ENCODE measurements around the gene KIF3B.
A peak's percentile ranks its signal among the peaks of the same experiment; 100 is the strongest.

The KIF3B gene

DNA sequence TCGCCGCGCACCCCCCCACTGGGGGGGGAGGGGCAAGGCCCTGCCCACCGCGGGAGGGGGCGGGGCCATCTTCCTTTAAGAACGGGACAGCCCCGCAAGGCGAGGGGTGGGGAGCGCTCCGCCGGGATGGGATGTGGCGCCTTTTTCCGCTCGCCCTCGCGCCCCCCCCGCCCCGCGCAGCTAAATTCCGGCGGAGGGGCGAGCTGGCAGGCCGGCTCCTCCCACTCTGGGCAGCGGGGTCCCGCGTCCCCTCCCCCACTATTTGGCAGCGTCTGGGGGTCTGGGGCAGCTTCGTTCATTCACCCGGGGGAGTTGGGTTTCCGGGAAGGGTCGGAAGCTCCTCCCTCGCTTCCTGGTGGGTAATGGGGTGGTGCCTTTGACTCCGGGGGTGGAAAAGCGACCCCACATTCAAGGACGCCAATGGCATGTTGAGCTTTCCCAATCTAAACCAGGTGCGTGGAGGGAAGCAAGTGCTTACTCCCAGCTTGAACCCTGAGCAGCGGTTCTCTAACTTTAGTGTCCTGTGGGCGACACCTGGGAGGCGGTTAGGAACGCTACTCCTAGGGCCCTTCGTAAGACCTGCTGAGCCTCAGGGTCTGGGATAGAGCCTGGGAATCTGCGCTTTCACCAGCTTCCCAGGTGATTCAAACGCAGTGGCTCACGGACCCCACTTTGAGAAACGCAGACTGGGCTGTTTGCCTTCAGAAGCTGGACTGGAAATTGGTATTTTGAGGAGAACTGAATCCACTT lies 81.6 kb downstream of the KIF3B start:
- DNase-seq = peak; percentile 55 to 67 (median 64)
- Histone ChIP-seq H3K27ac (ENCODE audit: insufficient read depth, low read length, poor library complexity, severe bottlenecking) (peak overlapping the region; percentile 81), H3K36me3 (ENCODE audit: control insufficient read depth, insufficient read depth, low read length) (no peaks in the 10 kb centered on the region), H3K4me3 (ENCODE audit: insufficient read depth, low read depth, low read length, poor library complexity, severe bottlenecking) (peak overlapping the region; percentile 82), H3K9me3 (ENCODE audit: control insufficient read depth, low read length) (no peaks in the 10 kb centered on the region), H3K4me1 (ENCODE audit: control insufficient read depth, insufficient read depth, low read length, poor library complexity, severe bottlenecking) (peaks cover 21% of the 10 kb centered on the region), H3K27me3 (replicated peaks; ENCODE audit: control insufficient read depth, insufficient read depth, low read length, poor library complexity, severe bottlenecking) (no peaks in the 10 kb centered on the region)

- Histone ChIP-seq H3K27me3 (replicated peaks; ENCODE audit: control insufficient read depth, insufficient read depth, low read length, poor library complexity, severe bottlenecking) (no peaks in the 10 kb centered on the region), H3K4me3 (ENCODE audit: insufficient read depth, low read depth, low read length, poor library complexity, severe bottlenecking) (peak overlapping the region; percentile 82), H3K27ac (ENCODE audit: insufficient read depth, low read length, poor library complexity, severe bottlenecking) (peak overlapping the region; percentile 81), H3K4me1 (ENCODE audit: control insufficient read depth, insufficient read depth, low read length, poor library complexity, severe bottlenecking) (peaks cover 24% of the 10 kb centered on the region), H3K9me3 (ENCODE audit: control insufficient read depth, low read length) (no peaks in the 10 kb centered on the region), H3K36me3 (ENCODE audit: control insufficient read depth, insufficient read depth, low read length) (no peaks in the 10 kb centered on the region)
- DNase-seq = no peak
Observed at GRCh38 chr20:32359633-32360332, 82.3 kb downstream of the KIF3B start.

GRCh38 chr20:32360333-32360634 lies 82.8 kb downstream of the KIF3B start:
- Histone ChIP-seq H3K9me3 (ENCODE audit: control insufficient read depth, low read length) (no peaks in the 10 kb centered on the region), H3K36me3 (ENCODE audit: control insufficient read depth, insufficient read depth, low read length) (no peaks in the 10 kb centered on the region), H3K4me3 (ENCODE audit: insufficient read depth, low read depth, low read length, poor library complexity, severe bottlenecking) (peak overlapping the region; percentile 82), H3K4me1 (ENCODE audit: control insufficient read depth, insufficient read depth, low read length, poor library complexity, severe bottlenecking) (peaks cover 29% of the 10 kb centered on the region), H3K27ac (ENCODE audit: insufficient read depth, low read length, poor library complexity, severe bottlenecking) (peak overlapping the region; percentile 81), H3K27me3 (replicated peaks; ENCODE audit: control insufficient read depth, insufficient read depth, low read length, poor library complexity, severe bottlenecking) (no peaks in the 10 kb centered on the region)
- no peak for DNase-seq

- peak overlapping the region; percentile 5 for H3K27ac ChIP-seq (ENCODE audit: insufficient read depth, low read length, poor library complexity, severe bottlenecking)
- H3K9me3 ChIP-seq (ENCODE audit: control insufficient read depth, low read length) = no peaks in the 10 kb centered on the region
- H3K4me3 ChIP-seq (ENCODE audit: insufficient read depth, low read depth, low read length, poor library complexity, severe bottlenecking) = no peak overlapping the region
- no peaks in the 10 kb centered on the region for H3K27me3 ChIP-seq (replicated peaks; ENCODE audit: control insufficient read depth, insufficient read depth, low read length, poor library complexity, severe bottlenecking)
- H3K4me1 ChIP-seq (ENCODE audit: control insufficient read depth, insufficient read depth, low read length, poor library complexity, severe bottlenecking) = peaks cover 34% of the 10 kb centered on the region
- DNase-seq = no peak
- peaks cover 5% of the 10 kb centered on the region for H3K36me3 ChIP-seq (ENCODE audit: control insufficient read depth, insufficient read depth, low read length)
Observed at GRCh38 chr20:32362901-32363364, 85.5 kb downstream of the KIF3B start.

DNA sequence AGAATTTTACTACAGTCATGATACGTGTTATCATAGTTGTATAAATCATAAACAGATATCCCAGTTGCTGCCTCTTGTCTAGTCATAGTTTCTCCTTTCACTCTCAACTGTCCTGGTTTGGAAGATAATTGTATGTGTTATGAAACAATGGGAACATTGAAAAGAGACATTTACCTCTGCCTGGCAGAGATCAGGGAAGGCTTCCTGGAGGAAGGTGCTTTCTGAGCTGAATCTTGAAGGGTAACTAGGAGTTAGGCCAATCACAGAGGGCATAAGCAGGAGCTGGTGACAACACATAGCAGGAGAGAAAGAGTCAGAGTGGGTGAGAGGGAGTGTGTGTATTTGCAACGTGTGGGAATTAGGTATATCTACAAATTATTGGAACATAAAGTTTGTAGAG lies 86.0 kb downstream of the KIF3B start:
- Histone ChIP-seq H3K36me3 (ENCODE audit: control insufficient read depth, insufficient read depth, low read length) (peaks cover 8% of the 10 kb centered on the region), H3K27ac (ENCODE audit: insufficient read depth, low read length, poor library complexity, severe bottlenecking) (peak overlapping the region; percentile 5), H3K9me3 (ENCODE audit: control insufficient read depth, low read length) (no peaks in the 10 kb centered on the region), H3K27me3 (replicated peaks; ENCODE audit: control insufficient read depth, insufficient read depth, low read length, poor library complexity, severe bottlenecking) (no peaks in the 10 kb centered on the region), H3K4me1 (ENCODE audit: control insufficient read depth, insufficient read depth, low read length, poor library complexity, severe bottlenecking) (peaks cover 38% of the 10 kb centered on the region), H3K4me3 (ENCODE audit: insufficient read depth, low read depth, low read length, poor library complexity, severe bottlenecking) (no peak overlapping the region)
- no peak for DNase-seq

DNA sequence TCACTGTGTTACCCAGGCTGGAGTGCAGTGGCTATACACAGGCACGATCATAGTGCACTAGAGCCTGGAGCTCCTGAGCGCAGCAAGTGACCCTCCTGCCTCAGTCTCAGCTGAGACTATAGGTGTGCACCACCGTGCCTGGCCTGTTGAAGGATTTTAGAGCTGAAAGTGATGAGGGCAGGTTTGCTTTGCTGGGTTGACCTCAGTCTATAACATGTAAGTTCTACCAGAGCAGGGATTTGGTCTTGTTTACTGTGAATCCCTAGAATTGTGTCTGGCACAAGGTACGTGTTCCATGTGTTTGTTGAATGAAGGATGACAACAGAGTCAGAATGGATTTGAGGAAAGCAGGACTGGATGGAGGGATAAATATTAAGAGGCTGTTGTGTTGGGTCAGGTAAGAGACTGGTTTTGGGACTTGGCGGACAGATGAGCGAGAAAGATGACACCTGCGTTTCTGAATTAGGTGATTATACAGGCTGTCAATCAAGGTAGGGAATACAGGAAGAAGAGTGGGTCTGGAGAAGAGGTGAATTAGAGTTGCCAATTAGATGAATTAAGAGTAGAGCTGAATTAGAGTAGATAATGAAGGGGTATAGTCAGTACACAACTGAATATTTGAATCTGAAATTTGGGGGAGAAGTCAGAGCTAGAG lies 87.2 kb downstream of the KIF3B start:
- DNase-seq = no peak
- no peak overlapping the region for H3K4me3 ChIP-seq (ENCODE audit: insufficient read depth, low read depth, low read length, poor library complexity, severe bottlenecking)
- H3K4me1 ChIP-seq (ENCODE audit: control insufficient read depth, insufficient read depth, low read length, poor library complexity, severe bottlenecking) = peaks cover 38% of the 10 kb centered on the region
- no peaks in the 10 kb centered on the region for H3K9me3 ChIP-seq (ENCODE audit: control insufficient read depth, low read length)
- no peak overlapping the region for H3K27ac ChIP-seq (ENCODE audit: insufficient read depth, low read length, poor library complexity, severe bottlenecking)
- no peaks in the 10 kb centered on the region for H3K27me3 ChIP-seq (replicated peaks; ENCODE audit: control insufficient read depth, insufficient read depth, low read length, poor library complexity, severe bottlenecking)
- H3K36me3 ChIP-seq (ENCODE audit: control insufficient read depth, insufficient read depth, low read length) = peaks cover 13% of the 10 kb centered on the region

GRCh38 chr20:32365564-32365963 lies 88.1 kb downstream of the KIF3B start:
- DNase-seq = no peak
- Histone ChIP-seq H3K27ac (ENCODE audit: insufficient read depth, low read length, poor library complexity, severe bottlenecking) (no peak overlapping the region), H3K27me3 (replicated peaks; ENCODE audit: control insufficient read depth, insufficient read depth, low read length, poor library complexity, severe bottlenecking) (no peaks in the 10 kb centered on the region), H3K4me1 (ENCODE audit: control insufficient read depth, insufficient read depth, low read length, poor library complexity, severe bottlenecking) (peaks cover 37% of the 10 kb centered on the region), H3K4me3 (ENCODE audit: insufficient read depth, low read depth, low read length, poor library complexity, severe bottlenecking) (no peak overlapping the region), H3K9me3 (ENCODE audit: control insufficient read depth, low read length) (no peaks in the 10 kb centered on the region), H3K36me3 (ENCODE audit: control insufficient read depth, insufficient read depth, low read length) (peaks cover 20% of the 10 kb centered on the region)

- Histone ChIP-seq H3K9me3 (ENCODE audit: control insufficient read depth, low read length) (no peaks in the 10 kb centered on the region), H3K4me3 (ENCODE audit: insufficient read depth, low read depth, low read length, poor library complexity, severe bottlenecking) (no peak overlapping the region), H3K27ac (ENCODE audit: insufficient read depth, low read length, poor library complexity, severe bottlenecking) (no peak overlapping the region), H3K4me1 (ENCODE audit: control insufficient read depth, insufficient read depth, low read length, poor library complexity, severe bottlenecking) (peaks cover 29% of the 10 kb centered on the region), H3K27me3 (replicated peaks; ENCODE audit: control insufficient read depth, insufficient read depth, low read length, poor library complexity, severe bottlenecking) (no peaks in the 10 kb centered on the region), H3K36me3 (ENCODE audit: control insufficient read depth, insufficient read depth, low read length) (peaks cover 20% of the 10 kb centered on the region)
- DNase-seq = no peak
Observed at GRCh38 chr20:32366380-32366779, 88.9 kb downstream of the KIF3B start.

DNA sequence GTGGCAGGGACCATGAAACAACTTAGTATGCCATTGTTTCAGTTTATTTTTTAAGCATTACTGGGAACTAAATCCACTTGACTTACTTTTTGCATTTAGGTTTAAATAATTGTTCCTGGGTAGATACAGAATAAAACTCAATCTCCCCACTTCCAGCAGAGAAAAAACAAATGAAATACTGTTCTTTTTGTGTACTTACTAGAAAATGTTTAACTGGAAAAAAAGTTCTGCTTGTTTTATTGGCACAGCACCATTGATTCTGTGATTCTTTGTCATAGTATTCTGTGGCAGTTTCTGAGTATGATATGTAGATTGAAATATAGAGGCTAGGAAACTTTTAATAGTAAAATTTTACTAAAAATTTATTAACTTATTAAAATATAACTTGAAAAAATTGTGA lies 90.9 kb downstream of the KIF3B start:
- H3K4me1 ChIP-seq (ENCODE audit: control insufficient read depth, insufficient read depth, low read length, poor library complexity, severe bottlenecking) = peaks cover 29% of the 10 kb centered on the region

GRCh38 chr20:32368925-32369324 lies 91.5 kb downstream of the KIF3B start:
- Histone ChIP-seq H3K4me1 (ENCODE audit: control insufficient read depth, insufficient read depth, low read length, poor library complexity, severe bottlenecking) (peaks cover 24% of the 10 kb centered on the region), H3K36me3 (ENCODE audit: control insufficient read depth, insufficient read depth, low read length) (peaks cover 28% of the 10 kb centered on the region), H3K4me3 (ENCODE audit: insufficient read depth, low read depth, low read length, poor library complexity, severe bottlenecking) (no peak overlapping the region), H3K27ac (ENCODE audit: insufficient read depth, low read length, poor library complexity, severe bottlenecking) (no peak overlapping the region), H3K9me3 (ENCODE audit: control insufficient read depth, low read length) (no peaks in the 10 kb centered on the region), H3K27me3 (replicated peaks; ENCODE audit: control insufficient read depth, insufficient read depth, low read length, poor library complexity, severe bottlenecking) (no peaks in the 10 kb centered on the region)
- DNase-seq = no peak

More for the DNA sequence above, 90.9 kb downstream of the KIF3B start:
- peaks cover 26% of the 10 kb centered on the region for H3K36me3 ChIP-seq (ENCODE audit: control insufficient read depth, insufficient read depth, low read length)
- H3K4me3 ChIP-seq (ENCODE audit: insufficient read depth, low read depth, low read length, poor library complexity, severe bottlenecking) = no peak overlapping the region
- H3K27me3 ChIP-seq (replicated peaks; ENCODE audit: control insufficient read depth, insufficient read depth, low read length, poor library complexity, severe bottlenecking) = no peaks in the 10 kb centered on the region
- no peak for DNase-seq
- no peaks in the 10 kb centered on the region for H3K9me3 ChIP-seq (ENCODE audit: control insufficient read depth, low read length)
- no peak overlapping the region for H3K27ac ChIP-seq (ENCODE audit: insufficient read depth, low read length, poor library complexity, severe bottlenecking)
